Stimulated activated CD4-positive, alpha-beta T cell treated with anti-CD3 and anti-CD28 coated beads, Interleukin-1b, Interleukin-23, amount 100 ng/mL, for 24 hours (primary cell): ENCODE measurements around the gene IL19.
"Not testable (repeated sequence)": the region's sequence is repeated elsewhere in the genome, so short reads cannot be mapped to it uniquely, and the experiment has no call there.

Experiments
- DNase-seq, 4 experiments: peaks; one replicate each; pipeline ENCODE4 v3.0.0-alpha.2; 2020; ENCODE audit warnings: low read depth in 4 of 4, low spot score in 1 of 4

The IL19 gene

DNA sequence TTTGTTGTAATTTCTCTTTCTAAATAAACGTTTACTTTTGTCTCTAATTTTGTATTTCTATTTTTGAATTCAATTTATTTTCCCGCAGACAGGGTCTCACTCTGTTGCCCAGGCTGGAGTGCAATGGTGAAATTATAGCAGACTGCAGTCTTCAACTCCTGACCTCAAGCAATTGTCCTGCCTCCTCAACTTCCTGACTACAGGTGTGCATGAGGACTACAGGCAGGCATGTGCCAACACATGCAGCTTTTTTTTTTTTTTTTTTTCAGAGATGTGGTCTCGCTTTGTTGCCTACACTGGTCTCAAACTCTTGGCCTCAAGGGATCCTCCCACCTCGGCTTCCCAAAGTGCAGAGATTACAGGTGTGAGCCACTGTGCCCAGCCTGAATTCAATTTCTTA lies 58.2 kb downstream of the IL19 start:
- no peak for DNase-seq

DNA sequence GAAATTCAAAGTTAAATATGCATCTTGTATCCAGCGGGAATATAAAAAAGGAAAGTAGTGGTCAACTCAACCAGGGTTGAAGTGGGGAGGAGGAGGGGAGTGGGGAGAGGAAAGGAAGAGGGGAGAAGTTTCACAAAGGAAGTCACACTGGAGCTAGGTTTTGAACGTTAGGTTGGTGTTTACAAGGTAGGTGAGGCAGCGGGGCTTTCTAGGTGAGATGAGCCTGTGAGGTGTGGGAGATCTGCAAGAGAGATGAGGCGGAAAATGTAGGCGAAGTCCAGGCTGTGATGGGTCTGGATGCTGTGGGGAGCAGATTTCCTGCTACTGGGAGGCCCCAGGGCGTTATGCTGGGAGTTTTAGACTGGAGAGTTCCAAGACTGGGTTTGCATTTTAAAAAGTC lies 58.7 kb downstream of the IL19 start:
- DNase-seq, result no peak

DNA sequence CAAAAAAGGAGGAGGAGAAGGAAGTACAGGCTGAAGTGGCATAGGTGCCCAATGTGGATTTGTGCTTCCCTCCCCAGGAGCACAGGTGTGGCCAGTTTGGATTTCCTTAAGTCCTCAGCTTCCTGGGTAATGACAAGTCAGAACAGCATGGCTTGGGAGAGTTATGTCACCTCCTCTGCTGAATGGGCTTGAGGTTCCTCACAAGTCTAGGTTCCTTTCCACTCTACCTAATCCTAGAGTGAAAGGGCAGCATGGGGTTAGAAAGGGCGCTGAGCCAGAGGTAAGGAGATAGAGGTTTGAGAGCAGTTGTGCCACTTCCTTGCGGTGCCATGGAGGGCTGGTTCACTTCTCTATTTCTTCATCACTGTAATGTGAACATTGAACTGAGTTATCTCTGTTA lies 59.3 kb downstream of the IL19 start:
- no peak for DNase-seq

DNA sequence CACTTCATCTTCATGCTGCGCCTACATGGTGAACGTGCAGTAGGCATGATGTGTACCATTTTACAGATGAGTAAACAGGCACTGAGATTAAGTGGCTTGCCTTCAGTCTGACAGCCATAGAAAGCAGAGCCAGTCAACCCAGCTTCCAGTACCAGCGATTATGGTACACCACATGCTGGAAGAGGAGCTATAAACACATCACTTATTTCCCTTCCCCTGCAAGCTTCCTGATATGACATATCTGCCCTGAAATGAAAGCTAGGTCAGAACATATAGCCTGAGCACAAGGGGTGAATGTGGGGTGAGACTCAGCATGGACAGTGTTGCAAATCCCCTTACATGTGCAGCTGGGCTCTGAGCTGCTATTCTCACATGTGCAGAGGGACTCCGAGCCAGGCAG lies 61.1 kb downstream of the IL19 start:
- no peak for DNase-seq

DNA sequence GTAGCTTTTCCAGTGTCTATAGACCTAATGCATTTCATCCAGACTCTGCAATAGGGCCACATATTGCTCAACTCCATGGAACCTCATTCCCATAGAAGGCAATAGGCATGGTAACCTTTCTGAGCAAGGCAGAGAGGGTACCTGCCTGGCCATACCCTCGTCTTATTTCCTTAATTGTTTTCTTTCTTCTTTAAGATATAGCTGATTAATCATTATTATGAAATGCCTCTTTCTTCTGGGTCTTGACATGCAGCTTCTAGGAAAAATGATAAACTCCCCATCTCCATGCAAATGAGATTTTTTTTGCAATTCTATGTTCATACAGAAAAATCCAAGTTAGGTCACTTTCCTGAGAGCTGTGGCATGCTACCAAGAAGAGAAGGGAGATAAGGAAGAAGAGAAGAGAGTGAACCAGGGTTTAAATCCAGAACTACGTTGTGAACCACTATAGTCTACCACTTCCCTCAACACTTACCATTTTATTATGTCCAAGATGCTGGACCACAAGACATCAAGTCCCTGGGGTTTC lies 61.8 kb downstream of the IL19 start:
- no peak for DNase-seq

DNA sequence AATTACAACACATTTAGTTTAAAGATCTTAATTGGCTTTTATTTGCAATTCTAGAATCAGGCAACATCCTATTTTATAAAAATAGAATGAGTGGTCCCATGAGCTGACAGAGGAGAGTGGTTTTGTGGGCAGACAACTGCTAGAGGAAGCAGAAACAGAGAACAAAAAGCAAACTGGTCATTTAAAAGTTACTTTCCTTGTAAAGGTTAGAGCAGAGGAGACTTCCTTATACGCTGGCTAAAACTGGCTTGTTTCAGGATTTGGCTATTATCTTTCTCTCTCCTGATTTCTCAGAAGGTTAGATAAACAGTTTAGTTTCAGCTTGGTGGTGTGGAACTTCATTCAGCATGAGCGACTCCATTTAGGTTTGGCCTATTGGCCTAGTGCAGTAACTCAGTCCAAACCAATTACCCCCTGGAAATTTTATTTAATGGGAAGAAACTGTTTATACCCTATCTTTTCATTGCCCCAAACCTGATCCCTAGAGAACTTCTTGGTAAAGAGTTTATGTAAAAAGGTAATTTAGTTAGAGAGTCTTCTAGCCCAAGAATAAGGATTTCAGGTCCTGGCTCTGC lies 62.6 kb downstream of the IL19 start:
- no peak for DNase-seq

DNA sequence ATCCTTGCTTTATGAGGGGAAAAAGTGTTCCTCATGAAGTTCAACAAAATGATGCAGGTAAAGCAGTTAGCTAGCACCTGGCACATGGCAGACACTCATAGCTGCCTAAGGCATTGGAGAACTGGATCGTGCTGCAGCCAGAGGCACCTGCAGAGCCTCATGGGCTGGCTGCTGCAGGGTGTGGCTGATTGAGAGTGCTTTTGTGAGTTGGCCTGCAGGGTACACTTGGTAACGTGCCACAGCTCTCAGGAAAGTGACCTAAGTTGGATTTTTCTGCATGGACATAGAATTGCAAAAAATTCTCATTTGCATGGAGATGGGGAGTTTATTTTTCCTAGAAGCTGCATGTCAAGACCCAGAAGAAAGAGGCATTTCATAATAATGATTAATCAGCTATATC lies 63.2 kb downstream of the IL19 start:
- DNase-seq, result no peak

DNA sequence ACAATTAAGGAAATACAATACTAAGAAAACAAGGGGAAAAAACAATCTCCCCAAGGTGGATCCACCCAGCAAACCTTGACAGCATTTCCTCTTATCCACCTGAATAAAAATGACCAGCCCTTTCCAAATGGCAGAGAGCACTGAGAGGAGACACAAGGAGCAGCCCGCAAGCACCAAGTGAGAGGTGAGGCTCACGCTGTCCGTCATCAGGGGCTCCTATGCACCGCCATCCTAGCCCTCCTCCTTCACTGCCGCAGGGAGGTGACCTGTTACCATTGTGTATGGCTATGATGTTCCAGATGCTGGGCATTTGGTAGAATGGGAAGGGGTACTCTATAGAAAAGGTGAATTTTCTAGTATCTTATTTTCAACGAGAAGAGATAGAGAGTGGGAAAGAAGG lies 63.6 kb downstream of the IL19 start:
- DNase-seq, result no peak

DNA sequence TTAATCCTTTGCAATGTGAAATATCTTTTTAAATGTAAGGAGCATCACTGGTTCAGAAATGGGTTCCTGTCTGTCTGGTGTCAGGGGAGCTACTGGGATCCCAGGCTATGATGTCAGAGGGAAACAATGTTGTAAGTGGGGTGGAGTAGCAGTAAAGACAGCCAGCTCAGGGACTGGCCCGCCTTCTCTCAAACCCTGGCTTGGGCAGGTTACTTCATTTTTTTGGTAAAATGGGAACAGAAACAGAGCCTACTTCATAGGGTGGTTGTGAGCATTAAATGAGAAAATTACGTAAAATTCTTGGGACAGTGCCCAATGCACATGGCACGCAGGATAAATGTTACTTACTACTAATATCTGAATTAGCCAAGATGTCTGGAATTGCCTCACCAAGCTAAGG lies 64.1 kb downstream of the IL19 start:
- no peak for DNase-seq

DNA sequence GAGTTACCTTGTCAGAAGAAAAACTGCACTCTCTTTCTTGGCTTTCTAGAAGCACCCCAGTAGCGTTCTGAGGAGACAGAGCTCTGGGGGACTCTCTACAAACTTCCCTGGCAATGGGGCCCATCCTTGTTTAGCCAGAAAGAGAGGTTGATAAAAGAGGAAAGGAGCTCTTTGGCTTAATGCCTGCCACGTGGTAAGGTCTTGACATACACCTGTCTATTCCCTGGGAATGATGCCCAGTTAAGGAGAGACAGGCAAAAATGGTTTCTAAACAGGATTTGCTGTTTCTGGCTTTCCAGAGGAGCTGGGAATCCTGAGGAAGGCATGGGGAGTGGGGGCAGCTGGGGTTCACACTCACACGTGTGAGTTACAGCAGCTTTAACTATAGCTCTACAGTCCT lies 64.6 kb downstream of the IL19 start:
- no peak for DNase-seq

DNA sequence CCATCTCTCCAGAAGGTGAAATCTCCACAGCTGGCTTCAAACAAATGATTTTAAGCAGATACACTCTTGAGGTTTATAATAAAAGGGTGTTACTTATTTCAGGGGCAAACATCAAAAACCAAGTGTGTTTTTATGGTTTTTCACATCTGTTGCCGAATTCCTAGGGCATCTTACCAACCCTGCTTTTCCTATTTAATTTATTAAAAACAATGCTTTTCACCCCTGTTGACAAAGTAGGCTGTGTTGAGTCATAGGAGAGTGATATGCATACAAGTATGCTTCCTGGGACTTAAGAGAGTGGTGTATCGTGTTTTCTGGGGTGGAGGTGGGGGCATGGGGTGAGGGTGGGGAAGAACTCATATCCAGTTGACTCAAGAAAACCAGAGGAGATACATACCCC lies 65.5 kb downstream of the IL19 start:
- no peak for DNase-seq

DNA sequence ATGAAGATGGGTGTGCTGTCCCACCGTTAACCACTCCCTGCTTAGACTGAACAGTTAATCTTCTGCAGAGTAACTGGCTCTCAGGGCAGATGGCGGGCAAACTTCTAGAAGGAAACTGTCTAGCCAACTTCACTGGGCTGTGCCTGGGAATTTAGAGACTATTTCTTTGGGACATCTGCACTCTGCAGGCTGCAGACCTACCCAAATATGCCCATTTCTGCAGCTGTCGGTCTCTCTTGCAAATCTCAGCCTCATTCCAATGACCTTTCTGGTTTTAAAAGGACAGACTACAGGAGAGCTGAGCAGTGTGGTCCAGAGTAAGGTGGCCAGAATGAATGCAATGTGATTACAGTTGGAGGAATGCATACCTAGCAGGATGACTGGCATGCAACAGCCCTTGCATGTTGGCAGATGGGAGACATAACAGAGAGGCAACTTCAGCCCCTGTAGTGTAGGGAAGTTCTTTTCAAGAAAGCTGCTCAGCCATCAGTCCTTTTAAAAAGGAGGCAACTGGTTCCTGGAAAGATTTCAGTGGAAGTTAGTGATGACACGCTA lies 68.5 kb downstream of the IL19 start:
- no peak for DNase-seq

DNA sequence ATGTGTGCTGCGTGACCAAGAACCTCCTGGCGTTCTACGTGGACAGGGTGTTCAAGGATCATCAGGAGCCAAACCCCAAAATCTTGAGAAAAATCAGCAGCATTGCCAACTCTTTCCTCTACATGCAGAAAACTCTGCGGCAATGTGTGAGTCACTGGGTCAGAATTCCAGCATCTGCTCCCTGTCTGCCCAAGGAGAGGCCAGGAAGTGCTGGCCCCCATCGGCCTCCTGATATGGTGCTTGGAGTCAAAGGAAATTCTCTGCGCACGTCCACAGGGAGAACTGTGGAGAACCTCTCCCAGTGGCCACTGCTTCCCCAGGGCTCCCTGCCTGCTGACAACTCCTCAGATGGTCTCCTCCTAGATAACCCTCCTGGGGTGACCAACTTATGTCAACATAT lies 69.3 kb downstream of the IL19 start:
- DNase-seq, result no peak

DNA sequence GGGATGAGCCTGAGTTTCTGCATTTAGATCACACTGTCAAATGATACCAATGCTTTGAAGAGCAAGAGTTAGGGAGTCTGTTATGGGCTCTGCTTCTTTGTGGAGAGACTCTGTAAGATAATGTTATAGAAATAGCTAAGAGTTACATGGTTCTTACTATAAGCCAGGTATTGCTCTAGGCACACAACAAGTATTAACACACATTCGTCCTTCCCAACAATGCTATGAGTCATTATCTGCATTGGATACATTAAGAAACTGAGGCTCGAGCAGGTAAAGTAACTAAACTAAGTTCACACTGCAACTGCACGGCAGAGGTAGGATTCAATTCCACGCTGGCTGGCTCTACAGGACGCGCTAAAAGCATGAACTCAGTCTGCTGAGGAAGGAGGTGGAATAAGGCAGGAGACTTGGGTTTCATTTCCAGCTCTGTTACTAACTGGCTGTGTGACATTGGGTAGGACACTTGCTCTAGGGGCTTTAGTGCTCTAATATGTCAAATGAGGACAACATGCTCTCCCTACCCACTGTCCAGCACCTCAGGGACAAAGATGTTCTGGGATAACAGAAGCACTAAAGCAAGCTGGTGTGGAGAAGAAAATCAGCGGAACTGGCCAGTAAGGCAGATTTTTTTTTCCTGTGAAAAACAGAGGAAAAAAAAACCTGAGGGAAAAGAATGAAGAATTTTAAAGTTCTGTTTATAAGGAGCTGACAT lies 71.2 kb downstream of the IL19 start:
- no peak for DNase-seq

DNA sequence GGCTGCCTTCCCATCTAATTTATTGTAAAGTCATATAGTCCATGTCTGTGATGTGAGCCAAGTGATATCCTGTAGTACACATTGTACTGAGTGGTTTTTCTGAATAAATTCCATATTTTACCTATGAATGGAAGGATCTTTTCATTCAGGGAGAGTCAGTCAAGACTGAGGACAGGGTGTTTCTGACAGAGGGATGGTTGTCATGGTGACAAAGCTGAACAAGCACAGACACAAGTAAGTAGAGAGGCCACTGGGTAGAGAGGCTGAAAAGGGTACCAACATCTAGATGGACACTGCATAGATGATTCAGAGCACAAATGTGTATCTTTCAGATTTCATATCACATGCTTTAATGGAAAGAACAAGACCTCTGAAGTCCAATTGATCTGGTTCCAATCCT lies 72.3 kb downstream of the IL19 start:
- DNase-seq, result no peak

DNA sequence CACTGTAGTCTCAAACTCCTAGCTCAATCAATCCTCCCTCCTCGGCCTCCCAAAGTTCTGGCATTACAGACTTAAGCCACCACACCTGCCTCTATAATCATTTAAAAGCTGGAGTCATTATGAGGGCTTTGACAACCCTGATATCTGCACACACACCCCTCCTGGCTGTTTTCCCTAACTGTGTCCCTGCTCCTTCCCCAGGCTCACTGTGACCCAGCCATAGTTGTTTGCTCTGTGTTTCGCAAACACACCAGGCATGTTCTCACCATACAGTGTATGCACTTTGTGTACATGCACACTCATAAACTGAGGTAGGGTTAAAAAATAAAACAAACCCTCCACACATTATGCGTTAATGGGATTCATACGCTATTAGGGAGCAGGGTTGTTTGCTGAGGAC lies 73.1 kb downstream of the IL19 start:
- DNase-seq, result no peak

DNA sequence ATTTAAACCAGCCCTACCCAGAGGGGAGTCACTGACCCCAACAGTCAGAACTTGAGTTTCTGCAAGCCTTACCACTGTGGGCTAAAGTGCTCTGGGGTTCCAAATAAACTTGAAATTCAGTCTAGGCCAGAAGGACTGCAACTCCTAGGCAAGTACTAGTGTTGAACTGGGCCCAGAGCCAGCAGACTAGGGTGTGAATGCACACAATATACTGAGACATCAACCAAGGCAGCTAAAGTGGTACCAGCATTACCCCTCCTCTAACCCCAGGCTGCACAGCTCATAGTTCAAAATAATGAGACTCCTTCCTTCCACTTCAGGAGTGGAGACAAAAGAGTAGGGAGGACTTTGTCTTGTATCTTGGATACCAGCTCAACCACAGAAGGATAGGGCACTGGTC lies 75.9 kb downstream of the IL19 start:
- no peak for DNase-seq

DNA sequence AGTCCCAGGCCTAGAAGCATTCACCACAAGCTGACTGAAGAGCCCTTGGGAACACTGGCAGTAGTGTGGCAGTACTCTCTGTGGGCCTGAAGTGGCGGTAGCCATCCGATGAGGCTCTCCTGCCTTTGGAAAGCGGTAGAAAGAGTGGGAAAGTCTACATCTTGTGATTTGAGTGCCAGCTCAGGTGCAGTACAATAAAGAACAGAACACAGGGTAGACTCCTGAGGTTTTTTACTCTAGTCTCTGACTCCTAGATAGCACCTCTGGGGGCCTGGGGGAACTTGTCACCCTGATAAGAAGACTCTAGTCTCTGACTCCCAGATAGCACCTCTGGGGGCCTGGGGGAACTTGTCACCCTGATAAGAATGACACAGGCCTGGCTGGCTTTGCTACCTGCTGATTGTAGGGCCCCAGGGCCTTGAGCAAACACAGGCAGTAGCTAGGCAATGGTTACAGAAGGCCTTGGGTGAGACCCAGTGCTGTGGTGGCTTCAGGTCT lies 76.8 kb downstream of the IL19 start:
- no peak for DNase-seq

DNA sequence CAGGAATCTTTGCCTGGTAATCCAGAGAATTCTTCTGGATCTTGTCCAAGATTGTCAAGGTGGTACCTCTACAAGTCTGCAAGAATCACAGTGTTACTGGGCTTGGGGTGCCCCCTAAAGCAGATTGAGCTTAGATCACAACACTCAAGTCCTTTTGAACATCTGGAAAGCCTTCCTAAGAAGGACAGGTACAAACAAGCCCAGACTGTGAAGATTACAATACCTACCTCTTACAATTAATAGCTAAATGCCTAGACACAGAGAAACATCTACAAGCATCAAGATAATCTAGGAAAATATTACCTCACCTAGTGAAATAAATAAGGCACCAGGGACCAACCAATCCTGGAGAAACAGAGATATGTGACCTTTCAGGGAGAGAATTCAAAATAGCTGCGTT lies 77.4 kb downstream of the IL19 start:
- DNase-seq, result no peak

DNA sequence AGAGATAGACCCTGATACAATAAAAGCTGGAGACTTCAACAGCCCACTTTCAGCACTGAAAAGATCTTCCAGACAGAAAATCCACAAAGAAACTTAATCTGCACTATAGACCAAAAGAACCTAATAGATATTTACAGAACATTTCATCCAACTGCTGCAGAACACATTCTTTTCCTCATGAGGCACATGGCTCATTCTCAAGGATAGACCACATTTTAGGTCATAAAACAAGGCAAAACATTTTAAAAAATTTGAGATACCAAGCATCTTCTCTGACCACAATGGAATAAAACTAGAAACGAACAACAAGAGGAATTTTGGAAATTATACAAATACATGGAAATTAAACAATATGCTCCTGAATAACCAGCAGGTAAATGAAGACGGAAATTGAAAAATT lies 79.8 kb downstream of the IL19 start:
- DNase-seq, result no peak

DNA sequence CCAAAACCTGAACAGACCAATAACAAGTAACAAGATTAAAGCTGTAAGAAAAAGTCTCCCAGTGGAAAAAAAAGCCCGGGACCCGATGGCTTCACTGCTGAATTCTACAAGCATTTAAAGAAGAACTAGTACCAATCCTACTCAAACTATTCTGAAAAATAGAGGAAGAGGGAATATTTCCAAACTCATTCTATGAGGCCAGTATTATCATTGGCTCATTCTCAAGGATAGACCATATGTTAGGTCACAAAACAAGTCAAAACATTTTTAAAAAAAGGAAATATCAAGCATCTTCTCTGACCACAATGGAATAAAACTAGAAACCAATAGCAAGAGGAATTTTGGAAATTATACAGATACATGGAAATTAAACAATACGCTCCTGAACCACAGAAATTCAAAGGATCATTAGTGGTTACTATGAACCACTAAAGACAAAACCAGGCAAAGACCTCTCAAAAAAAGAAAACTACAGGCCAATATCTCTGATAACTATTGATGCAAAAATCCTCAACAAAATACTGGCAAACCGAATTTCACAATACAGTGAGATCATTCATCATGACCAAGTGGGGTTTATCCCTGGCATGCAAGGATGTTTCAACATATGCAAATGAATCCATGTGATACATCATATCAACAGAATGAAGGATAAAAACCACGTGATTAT lies 80.9 kb downstream of the IL19 start:
- DNase-seq, result no peak

DNA sequence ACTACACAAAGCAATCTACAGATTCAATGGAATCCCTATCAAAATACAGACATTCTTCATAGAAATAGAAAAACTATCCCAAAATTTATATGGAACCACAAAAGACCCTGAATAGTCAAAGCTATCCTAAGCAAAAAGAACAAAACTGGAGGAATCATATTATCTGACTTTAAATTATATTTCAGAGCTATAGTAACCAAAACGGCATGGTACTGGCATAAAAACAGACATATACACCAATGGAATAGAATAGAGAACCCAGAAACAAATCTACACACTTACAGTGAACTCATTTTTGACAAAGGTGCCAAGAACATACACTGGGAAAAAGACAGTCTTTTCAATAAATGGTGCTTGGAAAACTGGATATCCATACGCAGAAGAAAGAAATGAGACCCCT lies 82.1 kb downstream of the IL19 start:
- not testable (repeated sequence) for DNase-seq
